WERI-Rb-1 (cell line): ENCODE results near the gene SORL1.

ENCODE experiments used
- DNase-seq: peaks from one replicate; pipeline ENCODE4 v3.0.0-alpha.2; 2020
- H3K27ac ChIP-seq: fragments of 250-450 bp; sonication (Bioruptor Pico); 2 replicates; pipeline ENCODE4 v1.5.1; 2020; ENCODE audit warnings: mild to moderate bottlenecking, moderate library complexity
- H3K27me3 ChIP-seq: fragments of 250-450 bp; sonication (Bioruptor Pico); 2 replicates; pipeline ENCODE4 v1.5.1; 2021; ENCODE audit warnings: mild to moderate bottlenecking, low read depth, moderate library complexity; ENCODE audit not compliant: insufficient read depth, severe bottlenecking
- H3K36me3 ChIP-seq: fragments of 250-450 bp; sonication (Bioruptor Pico); 2 replicates; pipeline ENCODE4 v1.5.1; 2020; ENCODE audit warnings: mild to moderate bottlenecking, moderate library complexity
- H3K4me3 ChIP-seq: 2 replicates; pipeline ENCODE4 v1.5.1; 2011; ENCODE audit warnings: low read depth, mild to moderate bottlenecking, control low read depth, low read length
- H3K9me3 ChIP-seq: fragments of 250-450 bp; sonication (Bioruptor Pico); 2 replicates; pipeline ENCODE4 v1.5.1; 2021; ENCODE audit warnings: mild to moderate bottlenecking, moderate library complexity; ENCODE audit not compliant: severe bottlenecking
- CTCF ChIP-seq: IDR thresholded peaks from 2 replicates; pipeline ENCODE4 v1.5.1; 2011; ENCODE audit warnings: low read depth, mild to moderate bottlenecking, control low read depth, inconsistent platforms, low read length

Gene SORL1

GRCh38 chr11:121535129-121535796 lies 83.1 kb downstream of the SORL1 start:
- Histone ChIP-seq H3K27ac (no peak overlapping the region), H3K27me3 (no peaks in the 10 kb centered on the region), H3K36me3 (no peaks in the 10 kb centered on the region), H3K4me3 (no peak overlapping the region), H3K9me3 (no peaks in the 10 kb centered on the region)
- no peak for TF ChIP-seq CTCF
- no peak for DNase-seq

- no peak for TF ChIP-seq CTCF
- H3K27me3 ChIP-seq = no peaks in the 10 kb centered on the region
- H3K9me3 ChIP-seq = no peaks in the 10 kb centered on the region
- H3K4me3 ChIP-seq = no peak overlapping the region
- no peak for DNase-seq
- H3K36me3 ChIP-seq = no peaks in the 10 kb centered on the region
- no peak overlapping the region for H3K27ac ChIP-seq
These were observed 84.0 kb downstream of the SORL1 start for GRCh38 chr11:121536126-121536525.

GRCh38 chr11:121538054-121538453 lies 85.9 kb downstream of the SORL1 start:
- no peak for TF ChIP-seq CTCF
- no peak for DNase-seq
- no peak overlapping the region for H3K4me3 ChIP-seq
- H3K36me3 ChIP-seq = no peaks in the 10 kb centered on the region
- no peaks in the 10 kb centered on the region for H3K9me3 ChIP-seq
- no peak overlapping the region for H3K27ac ChIP-seq
- no peaks in the 10 kb centered on the region for H3K27me3 ChIP-seq

GRCh38 chr11:121539000-121539399 lies 86.9 kb downstream of the SORL1 start:
- Histone ChIP-seq H3K9me3 (no peaks in the 10 kb centered on the region), H3K4me3 (no peak overlapping the region), H3K27ac (no peak overlapping the region), H3K36me3 (no peaks in the 10 kb centered on the region), H3K27me3 (no peaks in the 10 kb centered on the region)
- no peak for DNase-seq
- no peak for TF ChIP-seq CTCF

GRCh38 chr11:121540627-121541026 lies 88.5 kb downstream of the SORL1 start:
- no peak for DNase-seq

More at GRCh38 chr11:121540627-121541026, 88.5 kb downstream of the SORL1 start:
- no peaks in the 10 kb centered on the region for H3K36me3 ChIP-seq
- H3K9me3 ChIP-seq = no peaks in the 10 kb centered on the region
- no peak overlapping the region for H3K4me3 ChIP-seq
- no peak overlapping the region for H3K27ac ChIP-seq
- H3K27me3 ChIP-seq = no peaks in the 10 kb centered on the region
- no peak for TF ChIP-seq CTCF
